AG04449 (cell line): Measurements from ENCODE around the gene NTF3.

ENCODE experiments used
- CTCF ChIA-PET: fragments of 350-600 bp; formaldehyde crosslinking; extraction: SDS; loops from one replicate; lab custom pipeline; 2021; ENCODE audit warnings: antibody characterized with exemption; lab: Yijun Ruan, JAX
- POLR2A ChIA-PET: fragments of 400-600, 350-600 bp; formaldehyde crosslinking; extraction: SDS; loops from one replicate; lab custom pipeline; 2020; ENCODE audit warnings: antibody characterized with exemption, inconsistent platforms; lab: Yijun Ruan, JAX
- DNase-seq: peaks from one replicate; pipeline ENCODE4 v3.0.0-alpha.2; 2010; ENCODE audit warnings: low read depth, low spot score
- H3K4me3 ChIP-seq: 2 replicates; pipeline ENCODE4 v1.5.1; 2011; ENCODE audit warnings: low read depth, mild to moderate bottlenecking, control low read depth, low read length
- TF ChIP-seq, protein P1 (sequence below): IDR thresholded peaks from one replicate; pipeline ENCODE4 v1.5.1; 2011; ENCODE audit warnings: mild to moderate bottlenecking, moderate library complexity, low read length, control low read depth, inconsistent platforms; ENCODE audit not compliant: insufficient read depth; ENCODE audit errors: missing control alignments

The NTF3 gene

DNA sequence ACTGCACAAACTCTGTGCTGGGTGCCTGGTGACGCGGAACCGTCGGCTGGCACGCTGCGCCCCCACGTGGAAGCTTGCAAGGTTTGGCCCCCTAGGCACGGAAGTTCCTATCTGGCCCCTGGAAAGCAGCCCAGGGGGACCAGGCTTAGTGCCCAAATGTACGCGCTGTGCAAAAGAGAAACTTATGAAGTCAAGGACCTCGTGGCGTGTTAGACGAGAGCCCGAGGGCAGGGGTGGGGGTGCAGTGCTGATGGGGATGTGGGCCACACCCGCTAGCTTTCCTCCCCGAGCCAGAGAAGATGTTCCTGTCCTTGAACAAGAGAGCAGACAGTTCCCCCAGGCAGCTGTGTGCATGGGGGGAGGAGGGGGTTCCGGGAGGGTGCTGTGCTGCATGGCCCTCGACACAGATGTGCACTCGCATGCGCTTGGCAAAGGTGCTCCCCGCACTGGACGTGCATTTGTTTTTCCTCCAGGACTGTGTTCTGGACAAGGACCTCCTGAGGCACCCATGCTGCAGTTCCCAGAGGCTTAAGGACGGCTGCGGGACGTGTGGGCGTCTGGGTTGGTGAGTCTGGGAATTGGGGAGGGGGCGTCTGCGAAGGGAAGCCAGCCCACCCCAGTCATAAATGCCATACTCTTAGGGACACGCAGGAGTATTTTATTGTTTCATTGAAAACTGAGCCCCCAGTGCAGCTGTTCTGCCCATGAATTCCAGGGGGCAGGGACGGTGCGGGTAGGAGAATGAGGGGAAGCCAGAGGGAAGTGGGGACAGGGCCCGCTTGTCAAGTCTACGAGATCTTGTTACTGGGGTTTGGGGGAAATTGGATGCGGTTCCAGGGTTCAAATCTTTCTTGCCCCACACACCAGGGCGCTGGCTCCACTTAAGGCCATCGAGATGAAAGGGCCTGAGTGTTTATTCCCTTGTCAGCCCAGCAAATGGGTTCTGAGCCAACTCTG lies 80.0 kb downstream of the NTF3 start:
- ChIA-PET CTCF (interaction anchor here (0.7 to 4.0 kb wide), 23 partner anchors 9 to 490 kb away, joined by 3 to 33 read pairs (median 4); no protein-coding TSS in a partner anchor), POLR2A (no interaction called here)
- TF ChIP-seq, protein P1, sequence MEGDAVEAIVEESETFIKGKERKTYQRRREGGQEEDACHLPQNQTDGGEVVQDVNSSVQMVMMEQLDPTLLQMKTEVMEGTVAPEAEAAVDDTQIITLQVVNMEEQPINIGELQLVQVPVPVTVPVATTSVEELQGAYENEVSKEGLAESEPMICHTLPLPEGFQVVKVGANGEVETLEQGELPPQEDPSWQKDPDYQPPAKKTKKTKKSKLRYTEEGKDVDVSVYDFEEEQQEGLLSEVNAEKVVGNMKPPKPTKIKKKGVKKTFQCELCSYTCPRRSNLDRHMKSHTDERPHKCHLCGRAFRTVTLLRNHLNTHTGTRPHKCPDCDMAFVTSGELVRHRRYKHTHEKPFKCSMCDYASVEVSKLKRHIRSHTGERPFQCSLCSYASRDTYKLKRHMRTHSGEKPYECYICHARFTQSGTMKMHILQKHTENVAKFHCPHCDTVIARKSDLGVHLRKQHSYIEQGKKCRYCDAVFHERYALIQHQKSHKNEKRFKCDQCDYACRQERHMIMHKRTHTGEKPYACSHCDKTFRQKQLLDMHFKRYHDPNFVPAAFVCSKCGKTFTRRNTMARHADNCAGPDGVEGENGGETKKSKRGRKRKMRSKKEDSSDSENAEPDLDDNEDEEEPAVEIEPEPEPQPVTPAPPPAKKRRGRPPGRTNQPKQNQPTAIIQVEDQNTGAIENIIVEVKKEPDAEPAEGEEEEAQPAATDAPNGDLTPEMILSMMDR = peak; percentile 80
- H3K4me3 ChIP-seq = no peak overlapping the region
- DNase-seq = no peak

DNA sequence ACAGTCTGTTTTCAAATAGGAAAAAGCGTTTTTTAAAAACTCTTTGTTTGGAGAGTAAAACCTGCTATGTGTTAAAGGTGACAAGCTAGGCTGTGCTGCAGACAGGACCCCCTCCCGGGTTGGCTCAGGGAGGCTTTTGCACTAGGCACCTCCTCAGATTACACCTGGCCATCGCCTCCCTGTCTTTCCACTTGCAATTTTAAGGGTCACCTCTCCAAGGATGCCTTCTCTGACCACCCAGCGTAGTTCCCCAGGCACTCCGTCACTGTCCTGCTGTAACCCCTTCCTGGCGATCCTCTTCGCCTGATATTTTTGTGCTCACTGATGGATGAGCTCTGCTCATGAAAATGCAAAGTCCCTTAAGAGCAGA lies 80.7 kb downstream of the NTF3 start:
- no peak for DNase-seq
- H3K4me3 ChIP-seq = no peak overlapping the region
- POLR2A ChIA-PET = no interaction called here
- TF ChIP-seq, protein P1 = no peak
- CTCF ChIA-PET = interaction anchor here (0.9 to 1.9 kb wide), 2 partner anchors 16 to 136 kb away, joined by 3 to 8 read pairs; no protein-coding TSS in a partner anchor

DNA sequence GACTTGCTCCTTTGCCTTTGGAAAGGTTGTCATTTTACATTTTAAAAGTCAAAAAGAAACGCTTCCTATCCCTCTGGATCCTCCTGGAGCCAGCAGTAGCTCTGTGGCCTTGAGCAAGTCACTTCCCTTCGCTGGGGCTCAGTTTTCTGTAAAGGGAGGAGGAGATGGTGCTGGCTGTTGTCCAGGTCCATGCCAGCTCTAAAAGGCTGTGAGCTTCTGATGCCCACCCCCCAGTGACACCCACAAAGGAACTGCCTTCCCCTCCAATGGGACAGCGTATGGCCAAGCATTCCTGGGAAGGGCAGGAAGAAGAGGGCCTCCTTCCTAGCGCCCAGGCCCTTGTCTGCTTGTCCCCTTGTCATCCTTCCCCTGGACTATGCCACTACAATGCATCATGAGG lies 81.5 kb downstream of the NTF3 start:
- no peak overlapping the region for H3K4me3 ChIP-seq
- no peak for DNase-seq
- POLR2A ChIA-PET = no interaction called here
- TF ChIP-seq, protein P1 = no peak
- CTCF ChIA-PET = interaction anchor here (0.8 to 1.9 kb wide), 3 partner anchors 15 to 135 kb away, joined by 3 to 8 read pairs (median 4); no protein-coding TSS in a partner anchor

DNA sequence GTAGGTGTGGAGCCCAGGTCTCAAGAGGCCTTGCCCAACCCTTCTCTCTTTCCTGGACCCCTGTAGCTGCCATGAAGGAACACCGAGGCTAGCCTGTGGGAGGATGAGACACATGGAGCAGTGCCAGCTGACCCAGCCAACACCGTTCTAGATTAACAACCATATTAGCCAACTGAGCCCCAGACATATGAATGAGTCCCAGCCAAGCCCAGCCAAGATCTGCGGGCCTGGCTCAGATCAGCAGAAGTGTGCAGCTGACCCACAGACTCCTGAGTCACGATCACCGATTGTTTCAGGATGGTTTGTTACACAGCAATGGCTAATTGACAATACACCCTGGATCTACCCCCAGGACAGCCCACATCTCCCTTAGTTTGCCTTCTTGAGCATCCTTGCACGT lies 82.1 kb downstream of the NTF3 start:
- H3K4me3 ChIP-seq = no peak overlapping the region
- no peak for DNase-seq
- TF ChIP-seq, protein P1 = no peak
- CTCF ChIA-PET = interaction anchor here (0.7 to 1.9 kb wide), 2 partner anchors 14 to 48 kb away, joined by 3 to 8 read pairs; no protein-coding TSS in a partner anchor
- POLR2A ChIA-PET = no interaction called here

DNA sequence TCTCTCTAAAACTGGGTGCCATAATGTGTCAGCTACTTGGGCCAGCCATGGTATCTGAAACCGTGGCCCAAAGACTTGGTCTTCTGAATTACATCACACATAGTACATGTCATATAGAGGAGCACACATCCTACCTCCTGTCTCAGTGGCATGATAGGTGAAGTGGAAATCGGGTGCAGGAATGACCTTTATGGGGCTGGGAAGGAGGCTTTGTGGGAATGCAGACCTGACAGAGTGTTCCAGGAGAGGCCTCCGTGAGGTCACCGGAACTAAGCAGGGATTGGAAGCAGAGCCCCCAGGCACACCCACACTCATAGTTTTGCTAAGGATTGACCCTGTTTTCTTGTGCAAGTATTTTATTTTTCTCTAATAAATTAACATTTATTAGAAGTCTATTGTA lies 82.6 kb downstream of the NTF3 start:
- no peak overlapping the region for H3K4me3 ChIP-seq
- POLR2A ChIA-PET = no interaction called here
- CTCF ChIA-PET = no interaction called here
- TF ChIP-seq, protein P1 = no peak
- DNase-seq = no peak

DNA sequence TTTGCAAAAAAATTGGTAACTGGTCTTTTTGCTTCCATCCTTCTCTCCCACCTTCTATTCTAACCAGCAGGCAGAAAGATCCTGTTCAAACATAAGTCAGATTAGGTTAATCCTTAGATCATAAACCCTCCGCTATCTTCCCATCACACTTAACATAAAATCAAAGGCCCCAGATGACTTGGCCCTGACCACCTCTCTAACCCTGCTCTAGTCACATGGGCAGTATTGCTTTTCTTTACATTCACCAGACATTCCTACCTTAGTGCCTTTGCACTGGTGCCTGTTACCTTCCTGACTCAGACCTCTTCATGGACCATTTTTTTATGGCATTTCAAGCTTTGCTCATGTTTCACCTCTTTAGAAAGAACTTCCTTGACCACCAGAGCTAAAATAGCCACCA lies 83.5 kb downstream of the NTF3 start:
- ChIA-PET CTCF (no interaction called here), POLR2A (no interaction called here)
- DNase-seq = no peak
- H3K4me3 ChIP-seq = no peak overlapping the region
- TF ChIP-seq, protein P1 = no peak
